ENCODE measurements around the gene HMX2.

The HMX2 gene

DNA sequence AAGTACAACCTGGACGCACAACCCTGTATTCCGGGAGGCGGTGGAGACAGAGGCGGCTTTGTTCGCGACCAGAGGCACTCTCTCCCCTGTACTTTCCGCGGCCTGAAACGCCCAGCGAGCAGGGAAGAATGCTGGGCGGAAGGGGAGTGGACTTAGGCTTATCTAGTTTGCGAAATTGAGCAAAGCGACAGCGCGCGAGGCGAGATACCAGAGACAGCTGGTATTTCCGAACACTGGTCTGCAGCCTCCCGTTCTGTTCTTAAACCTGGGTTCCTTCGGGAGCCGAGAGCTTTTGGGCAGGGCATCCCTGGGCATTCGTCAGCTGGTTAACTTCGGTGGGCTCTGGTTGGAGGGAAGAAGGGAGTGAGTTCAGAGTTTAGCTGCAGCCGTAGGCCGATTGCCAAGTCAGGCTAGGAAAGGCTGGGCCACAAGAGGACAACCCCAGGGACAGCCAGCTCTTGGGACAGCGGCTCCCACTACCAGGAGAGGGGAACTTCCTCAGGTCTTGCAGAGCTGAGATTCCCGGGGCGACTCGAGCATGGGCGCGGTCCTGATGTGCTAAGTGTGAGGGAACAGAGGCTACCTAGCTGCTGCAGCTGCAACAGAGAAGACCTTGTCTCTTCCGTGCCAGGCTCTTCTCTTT, 8.3 kb upstream of the HMX2 start:
- no peak for DNase-seq

DNA sequence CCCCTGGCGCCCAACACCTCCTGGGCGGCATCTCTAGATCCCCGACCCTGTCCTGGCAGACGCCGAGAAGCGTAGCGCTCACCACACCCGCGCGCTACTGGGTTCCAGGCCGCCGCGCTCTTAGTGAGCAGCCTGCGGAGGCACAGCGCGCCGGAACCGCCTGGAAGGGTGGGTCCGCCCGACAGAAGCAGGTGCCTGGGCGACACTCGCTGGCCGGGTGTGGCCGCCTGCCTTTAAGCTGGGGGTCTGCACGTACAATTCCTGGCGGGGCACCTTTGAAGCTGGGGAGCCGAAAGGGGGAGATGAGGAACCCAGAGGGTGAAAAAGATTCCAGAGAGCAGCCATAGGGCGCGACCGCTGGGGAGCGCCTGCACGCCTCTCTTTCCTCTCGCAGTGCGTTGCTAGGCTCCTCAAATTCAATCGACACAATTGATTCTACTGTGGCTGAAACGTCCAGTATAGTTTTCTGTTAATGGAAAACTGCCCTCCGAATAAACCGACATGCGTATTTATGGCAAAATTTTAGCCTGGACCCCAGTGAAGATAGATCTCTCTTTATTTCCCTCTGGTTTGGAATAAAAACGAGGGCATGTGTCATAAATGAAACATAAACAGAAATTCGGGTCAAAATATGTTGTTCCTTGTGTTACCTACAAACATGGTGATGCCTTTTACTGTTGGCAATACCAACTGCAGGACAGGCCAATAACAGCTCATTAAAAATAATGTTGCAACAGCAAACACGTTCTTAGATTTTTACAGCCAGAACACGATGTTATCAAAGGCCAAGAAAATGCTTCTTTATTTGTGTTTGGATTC, 7.6 kb upstream of the HMX2 start:
- no peak for DNase-seq

DNA sequence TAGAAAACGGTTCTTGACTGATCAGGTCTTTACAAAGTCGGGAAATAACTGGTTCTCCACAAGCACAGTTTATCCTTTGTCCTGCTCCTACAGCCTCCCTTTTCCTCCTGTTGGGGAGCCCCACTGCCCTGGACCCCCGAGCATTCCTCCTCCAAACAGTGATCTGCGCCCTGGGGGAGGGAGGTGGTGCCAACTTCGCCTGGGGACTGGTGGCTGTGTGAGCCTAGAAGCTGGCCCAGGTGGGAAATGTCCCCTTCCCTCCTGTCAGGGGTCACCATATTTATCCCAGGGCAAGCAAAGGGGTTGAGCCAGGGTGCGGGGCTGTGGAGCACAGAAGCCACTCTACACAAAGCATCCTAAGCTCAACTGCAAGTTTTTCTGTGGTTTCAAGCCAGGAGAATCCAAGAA, 6.9 kb upstream of the HMX2 start:
- no peak for DNase-seq

DNA sequence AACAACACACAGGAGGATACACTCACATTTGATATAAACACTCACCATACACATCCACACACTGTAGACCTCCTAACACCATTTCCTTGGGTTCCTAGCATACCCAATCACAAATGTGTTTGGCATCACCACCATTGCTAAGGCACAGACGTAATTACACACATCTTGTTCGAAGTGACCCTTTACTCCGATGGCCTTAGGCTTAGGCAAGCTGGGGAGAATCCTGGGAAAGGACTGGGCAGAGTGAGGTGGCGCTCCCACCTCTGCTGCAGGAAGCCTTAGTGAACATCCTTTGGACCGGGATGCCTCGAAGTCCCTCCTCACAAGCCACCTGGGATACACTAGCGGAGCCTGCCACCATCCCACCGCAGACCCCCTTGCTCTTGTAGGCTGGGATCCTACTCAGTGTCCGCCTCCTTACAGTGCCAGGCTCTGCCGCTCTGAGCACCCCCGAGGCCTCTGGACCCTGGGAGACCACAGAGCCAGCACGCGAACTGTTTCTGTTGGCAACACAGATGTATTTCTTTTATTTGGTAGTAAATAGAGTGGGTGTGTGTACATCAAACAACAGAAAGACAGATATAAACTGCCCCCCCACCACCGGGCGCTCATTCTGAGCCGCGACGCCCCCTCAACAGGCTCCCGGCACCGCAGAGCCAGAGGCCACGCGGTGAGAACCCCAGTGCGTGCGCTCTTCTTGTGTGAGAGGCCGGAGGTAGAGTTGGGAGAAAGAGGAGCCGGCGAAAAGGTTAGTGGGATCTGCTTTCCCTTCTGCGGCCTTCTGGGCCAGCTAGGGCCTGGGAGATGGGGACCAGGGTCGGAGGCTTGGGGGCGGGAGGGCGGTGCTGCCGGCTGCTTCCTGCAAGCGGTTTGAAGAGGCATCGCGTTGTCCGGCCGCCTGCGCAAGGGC, 5.9 kb upstream of the HMX2 start:
- DNase-seq: no peak

DNA sequence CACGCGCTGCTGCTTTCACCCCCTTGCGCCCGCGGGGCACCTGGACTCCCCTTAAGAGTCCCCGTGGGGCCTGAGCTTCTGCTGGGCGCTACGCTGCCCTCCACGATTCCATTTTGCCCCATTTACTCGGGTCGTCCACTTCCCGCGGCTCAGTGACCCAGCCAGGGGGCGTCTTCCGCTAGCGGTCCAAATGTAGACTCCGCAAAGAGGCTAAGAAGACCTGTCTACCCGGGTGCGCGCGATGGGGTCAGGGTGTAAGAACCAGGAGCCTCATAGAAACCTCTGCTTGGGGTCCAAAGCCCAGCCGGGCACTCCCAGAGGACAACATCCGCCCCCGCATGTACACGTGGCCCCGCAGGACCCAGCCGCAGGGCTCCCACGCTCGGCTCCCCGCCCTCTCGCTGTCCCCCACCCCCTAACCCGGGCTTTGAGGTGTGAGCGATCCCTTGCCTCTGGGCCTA, 5.2 kb upstream of the HMX2 start:
- DNase-seq: no peak

DNA sequence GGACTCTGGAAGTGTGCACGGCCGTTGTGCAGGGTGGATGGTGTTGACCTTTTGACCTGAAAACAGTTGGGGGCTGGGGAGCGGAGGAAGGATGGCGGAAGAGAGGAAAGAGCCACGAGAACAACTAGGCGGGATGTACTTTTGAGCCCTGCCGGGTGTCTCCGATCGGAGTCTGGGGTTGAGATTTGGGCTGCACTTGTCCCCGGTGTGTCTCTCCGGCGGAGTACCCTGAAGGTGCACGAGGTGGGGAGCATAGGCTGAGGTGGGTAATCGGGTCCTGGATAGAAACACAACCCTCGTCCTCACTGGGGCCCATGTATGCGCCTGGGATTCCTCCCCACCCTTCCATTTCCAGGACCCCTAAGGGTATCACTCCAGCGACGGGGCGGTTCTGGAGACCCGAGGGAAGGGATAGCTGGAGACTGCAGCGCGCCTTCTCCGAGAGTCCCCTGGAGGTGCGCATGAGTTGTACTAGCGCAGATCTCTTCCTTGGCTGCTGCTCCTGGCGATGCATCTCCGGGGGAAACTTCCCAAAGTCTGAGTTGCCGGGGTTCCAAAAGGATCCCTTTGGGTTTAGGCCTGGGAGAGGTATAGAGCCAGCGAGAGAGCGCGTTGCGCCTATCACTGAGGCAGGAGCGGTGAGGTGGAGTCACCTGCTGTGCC, 4.6 kb upstream of the HMX2 start:
- no peak for DNase-seq

DNA sequence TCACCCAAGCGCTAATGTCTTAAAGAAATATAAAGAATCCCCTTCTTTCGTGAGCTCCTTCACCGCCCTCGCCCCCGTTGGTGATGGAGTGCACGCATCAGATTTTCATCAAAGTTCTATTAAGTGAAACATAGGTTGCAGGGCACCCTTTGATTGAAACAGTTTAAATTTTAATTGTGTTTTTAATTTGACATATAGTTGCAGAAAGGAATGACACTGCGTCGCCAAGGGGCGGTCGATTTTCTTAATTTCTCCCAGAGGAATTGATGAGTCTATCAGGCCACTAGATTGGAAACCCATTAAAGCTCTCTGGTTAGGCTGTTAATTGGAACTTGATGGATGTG, 4.1 kb upstream of the HMX2 start:
- no peak for DNase-seq

DNA sequence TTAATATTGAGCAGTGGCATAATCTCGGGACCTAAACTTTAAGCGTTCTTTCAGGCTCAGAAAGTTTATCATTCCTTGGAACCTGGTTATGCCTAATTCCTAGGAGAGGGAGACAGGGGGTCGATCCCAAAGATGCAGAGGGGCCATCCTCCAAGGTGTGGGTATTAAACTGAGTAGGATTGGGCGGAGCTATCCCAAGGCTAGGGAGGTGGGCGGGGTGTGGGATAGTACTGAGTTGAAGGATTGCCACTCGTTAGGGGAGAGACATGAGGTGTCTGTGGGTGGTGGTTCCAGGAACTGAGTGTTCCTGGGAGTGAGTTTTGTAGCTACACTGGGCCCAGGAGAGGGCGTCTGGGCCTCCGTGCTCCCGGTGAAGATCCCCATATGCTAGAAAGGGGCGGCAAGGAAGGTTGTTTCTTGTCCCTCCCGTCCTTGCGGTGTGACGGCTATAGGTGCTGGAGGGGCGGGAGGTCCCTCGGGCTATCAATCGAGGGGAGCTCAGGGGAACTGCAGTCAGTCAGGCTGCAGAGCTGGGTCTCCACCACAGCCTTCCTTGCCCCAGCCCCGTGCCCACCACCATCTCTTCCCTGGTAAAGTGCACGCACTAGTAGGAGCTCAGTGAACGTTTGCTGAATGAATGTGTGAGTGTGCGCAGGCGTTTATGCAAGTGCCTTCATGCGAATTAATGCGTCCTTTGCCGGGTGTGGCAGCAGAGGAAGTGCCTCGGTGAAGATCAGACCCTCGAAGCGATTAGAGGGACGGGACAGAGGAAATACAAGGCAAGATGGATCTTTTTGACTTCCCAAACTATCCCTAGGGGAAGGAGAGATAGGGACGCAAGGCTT, 3.0 kb upstream of the HMX2 start:
- DNase-seq: no peak

DNA sequence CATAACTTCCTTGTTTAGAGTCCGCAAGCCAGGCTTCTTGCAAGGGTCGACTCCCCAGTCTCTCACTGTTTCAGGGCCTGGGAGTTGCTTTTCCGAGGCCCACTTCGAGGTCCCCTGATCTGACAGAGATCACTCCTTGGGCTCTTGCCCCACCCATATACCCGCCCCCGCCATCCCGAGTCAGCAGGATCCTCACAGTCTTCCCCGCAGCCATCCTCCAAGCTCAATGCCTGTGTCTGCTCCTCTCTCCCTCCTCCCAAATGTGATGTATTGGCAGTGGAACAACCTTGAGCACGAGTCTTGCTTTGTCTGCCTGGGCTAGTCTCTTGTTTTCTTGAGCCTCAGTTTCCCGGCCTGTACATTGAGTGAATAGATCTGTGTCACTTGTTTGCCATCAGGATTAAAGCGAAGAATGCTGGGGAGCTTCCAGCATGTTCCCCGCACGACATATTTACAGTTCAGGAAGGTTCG, 2.4 kb upstream of the HMX2 start:
- DNase-seq: no peak

DNA sequence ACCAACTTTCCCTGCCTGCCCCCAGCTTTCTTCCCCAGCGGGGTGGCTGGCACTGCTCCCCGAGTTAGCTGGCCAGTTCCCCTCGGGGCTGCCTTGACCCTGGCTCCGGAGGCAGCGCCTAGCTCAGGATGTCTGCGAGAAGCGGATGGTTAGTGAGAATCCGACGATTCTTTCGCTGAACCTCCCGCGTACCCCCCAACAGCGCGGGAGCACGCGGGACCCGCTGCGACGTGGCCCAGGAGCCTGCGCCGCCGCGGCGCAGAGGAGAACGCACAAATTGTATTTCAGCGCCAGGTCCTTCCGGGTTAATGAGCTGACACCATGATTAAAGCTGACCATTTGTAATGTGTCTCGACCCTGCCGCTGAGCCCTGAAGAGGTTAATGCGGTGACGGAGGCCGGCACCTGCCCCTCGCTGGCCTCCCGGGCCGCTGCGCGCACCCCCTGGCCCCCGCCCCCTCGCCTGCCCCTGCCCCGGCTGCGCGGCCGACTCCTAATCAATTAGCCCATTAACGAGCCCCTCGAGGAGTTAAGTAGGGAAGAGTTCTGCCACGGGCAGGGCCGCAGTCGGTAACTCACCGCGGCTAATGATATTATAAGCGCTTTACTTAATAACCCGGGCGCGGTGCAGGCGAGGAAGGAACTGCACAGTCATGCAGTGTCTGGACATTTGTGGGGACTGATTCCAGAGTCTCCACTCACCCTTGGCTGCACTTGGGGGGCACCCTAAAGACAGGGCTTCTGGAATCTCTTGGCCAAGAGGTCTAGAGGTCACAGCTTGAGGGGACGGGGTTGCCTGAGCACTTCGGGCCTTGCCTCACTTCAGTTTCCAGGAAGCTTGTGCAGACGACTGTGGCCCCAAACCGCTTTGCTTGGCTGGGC, 1.7 kb upstream of the HMX2 start:
- DNase-seq: no peak

DNA sequence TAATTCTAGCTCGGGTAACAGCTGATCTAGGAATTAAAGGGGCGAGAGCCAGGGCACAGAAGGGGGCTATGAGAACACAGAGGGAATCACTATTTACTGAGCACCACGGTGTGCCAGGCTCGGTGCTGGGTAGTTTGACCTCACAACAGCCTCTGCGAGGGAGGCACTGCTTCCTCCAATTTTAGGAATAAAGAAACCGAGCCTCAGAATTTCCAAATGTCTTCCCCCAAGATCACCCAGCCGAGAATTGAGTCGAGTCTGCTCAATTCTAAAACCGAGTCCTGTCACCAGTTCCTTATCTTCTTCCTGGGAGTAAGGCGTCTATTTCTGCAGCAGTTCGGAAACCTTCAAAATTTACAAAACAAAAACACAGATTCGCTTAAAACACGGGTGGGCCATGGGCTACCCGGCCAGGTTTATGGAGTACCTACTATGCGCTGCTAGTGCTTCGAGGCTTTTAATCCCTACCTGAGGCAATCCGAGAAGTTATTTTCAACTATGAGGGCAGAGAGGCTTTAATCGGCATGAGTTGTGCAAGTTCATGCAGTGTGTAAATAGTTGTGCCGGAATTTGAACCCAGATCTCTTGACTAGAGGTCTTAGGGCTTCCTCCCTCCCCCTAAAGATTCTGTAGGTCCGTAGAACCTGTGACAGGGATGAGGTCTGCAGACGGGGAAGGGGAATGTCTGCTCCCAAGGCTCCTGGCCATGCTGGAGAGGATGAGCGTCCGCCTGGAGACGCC, 872 bp upstream of the HMX2 start:
- no peak for DNase-seq

DNA sequence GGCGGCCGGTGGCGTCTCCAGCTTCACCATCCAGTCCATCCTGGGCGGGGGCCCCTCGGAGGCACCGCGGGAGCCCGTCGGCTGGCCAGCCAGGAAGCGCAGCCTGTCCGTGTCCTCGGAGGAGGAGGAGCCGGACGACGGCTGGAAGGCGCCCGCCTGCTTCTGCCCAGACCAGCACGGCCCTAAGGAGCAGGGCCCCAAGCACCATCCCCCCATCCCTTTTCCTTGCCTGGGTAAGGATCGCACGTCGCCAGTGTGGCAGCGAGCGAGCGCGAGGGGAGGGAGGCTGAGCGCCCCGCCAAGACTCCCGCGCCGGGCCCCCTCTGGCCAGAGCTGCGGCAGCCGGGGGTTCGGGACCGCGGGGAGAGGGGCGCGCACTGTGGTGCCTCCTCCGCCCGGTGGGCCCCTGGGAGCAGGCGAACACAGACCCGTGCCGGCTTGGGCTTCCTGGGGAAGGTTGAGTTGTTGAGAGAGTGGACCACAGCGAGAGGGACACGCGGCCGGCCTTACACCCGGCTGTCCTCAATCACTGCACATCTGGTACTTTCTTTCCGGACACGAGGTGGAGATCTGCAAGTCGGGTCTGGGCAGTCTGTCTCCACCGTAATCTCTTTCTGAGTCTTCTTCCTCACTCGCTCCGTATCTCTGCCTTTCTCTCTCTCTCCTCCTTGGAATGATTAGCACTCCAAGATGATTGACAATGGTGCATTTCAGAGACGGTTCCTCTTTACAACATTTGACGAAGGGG, 652 bp downstream of the HMX2 start:
- DNase-seq: no peak

DNA sequence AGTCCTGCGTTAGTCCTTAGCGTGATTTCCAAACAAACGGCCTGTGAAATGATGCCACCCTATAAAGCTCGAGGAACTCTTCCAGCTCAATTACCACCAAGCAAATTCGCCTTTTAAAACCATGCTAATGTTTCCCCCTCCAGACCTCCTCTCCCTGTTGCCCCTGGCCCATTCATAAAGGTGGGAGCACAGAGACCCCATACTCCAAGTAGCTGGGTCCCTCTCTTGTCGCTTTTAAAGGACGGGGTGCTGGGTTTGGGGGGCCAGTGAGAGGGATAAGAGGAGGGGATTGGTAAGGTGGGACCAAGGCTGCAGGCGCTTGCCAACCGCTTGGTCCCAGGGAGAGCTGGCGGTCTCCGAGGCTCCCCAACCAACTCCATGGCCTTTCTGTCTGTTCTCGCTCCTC, 1.2 kb downstream of the HMX2 start:
- DNase-seq: no peak

DNA sequence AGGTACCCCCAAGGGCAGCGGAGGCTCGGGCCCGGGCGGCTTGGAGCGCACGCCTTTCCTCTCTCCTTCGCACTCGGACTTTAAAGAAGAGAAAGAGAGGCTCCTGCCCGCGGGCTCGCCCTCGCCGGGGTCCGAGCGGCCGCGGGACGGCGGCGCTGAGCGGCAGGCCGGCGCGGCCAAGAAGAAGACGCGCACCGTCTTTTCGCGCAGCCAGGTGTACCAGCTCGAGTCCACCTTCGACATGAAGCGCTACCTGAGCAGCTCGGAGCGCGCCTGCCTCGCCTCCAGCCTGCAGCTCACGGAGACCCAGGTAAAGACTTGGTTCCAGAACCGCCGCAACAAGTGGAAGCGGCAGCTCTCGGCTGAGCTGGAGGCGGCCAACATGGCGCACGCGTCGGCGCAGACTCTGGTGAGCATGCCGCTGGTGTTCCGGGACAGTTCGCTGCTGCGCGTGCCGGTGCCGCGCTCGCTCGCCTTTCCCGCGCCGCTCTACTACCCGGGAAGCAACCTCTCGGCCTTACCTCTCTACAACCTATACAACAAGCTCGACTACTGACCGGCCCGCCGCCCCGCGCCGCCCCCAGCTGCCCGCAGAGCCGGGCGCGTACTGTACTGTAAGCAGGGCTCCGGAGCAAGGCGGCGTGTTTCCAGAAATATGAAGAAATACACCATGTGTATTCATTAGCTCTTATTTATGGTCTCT, 1.8 kb downstream of the HMX2 start:
- DNase-seq: no peak

DNA sequence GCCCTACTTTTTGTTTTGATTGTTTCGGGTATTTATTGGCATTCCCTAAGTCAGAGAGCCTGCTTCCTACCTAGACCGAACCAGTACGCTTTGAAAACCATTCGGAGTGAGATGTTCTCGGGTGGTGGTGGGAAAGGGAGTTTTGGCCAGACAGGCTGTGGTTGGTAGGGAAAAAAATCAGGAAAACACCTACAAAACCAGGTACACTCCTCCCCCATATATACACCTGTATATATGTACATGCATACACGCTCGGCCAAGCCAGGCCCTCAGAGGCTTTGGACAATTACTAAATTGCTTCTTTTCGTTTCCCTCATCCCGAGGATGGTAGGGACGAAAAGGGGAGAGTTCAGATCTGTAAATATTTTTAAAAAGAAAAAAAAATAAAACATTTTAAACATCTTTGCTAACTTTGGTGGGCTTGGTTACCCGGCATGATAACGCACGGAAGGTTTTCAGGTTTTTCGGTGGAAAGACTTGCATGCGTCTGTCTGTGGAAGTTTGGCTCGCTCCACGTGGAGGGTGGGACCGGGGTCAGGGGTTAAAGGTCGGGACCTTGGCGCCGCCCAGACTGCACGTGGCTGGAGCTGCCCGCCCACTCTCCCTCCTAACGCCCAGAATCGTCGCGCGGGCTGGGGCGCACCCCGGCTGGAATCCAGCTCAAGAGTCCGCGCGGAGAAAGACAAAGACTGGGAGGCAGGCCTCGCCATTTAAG, 2.5 kb downstream of the HMX2 start:
- no peak for DNase-seq

DNA sequence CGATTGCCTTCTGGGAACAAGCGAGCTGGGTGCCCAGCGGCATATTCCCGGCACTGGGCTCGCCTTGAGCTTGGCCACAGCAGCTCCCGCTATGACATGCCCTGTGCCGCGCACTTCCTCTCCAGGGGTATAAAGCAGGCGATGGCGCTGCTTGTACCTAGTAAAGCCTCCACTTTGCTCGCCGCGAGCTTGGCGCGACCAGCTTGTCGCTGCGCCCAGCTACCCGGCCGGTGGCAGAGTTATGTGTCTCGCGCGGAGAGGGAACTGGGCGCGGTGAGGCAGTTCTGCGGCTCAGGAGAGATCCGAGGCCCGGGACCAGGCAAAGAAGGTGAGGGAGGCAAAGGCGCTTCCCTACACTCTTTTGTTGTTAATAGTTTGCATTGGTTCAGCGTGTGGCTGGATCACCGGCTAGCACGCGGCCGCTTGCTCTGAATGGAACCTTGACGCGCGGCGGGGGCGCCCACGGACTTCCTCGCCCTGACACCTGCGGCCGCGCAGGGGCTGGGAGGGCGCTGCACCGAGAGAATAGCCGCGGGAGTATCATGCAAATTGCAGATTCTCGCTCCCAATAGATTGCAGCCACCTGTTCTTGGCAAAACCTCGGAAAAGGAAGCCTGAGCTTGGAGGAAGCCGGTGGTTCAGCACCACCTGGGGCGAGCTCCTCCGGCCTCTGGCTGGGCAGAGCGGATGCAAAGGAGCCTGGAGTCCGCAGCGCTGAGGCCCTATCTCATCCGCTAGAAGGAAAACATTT, 3.2 kb downstream of the HMX2 start:
- no peak for DNase-seq

DNA sequence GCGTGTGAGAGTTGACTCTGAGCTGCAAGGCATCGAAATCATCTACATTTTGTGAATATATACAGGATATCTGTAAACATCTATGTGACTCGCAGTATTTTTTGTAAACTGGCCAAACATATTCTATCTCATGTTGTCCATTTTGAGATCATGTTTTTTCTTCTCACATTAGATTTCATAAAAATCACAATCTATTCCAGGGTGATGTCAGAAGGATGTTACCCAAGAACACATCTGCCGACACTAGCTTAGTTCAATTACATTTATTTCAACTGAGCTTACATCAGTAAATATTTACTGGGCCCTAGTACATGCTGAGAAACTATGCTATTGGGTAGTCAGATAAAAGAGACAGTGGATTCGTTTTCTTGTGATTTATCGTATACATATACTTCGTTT, 3.8 kb downstream of the HMX2 start:
- no peak for DNase-seq

All from SHP77 (cell line).